LNCAP (cell line): ENCODE data around the gene NOXO1.

Source experiments
- CTCF ChIP-seq: fragments of 450-650 bp; IDR thresholded peaks from 2 replicates; pipeline ENCODE4 v1.5.1; 2017; ENCODE audit warnings: mild to moderate bottlenecking

The NOXO1 gene

GRCh38 chr16:1990101-1990350 is 8.8 kb upstream of the NOXO1 start:
- TF ChIP-seq CTCF = no peak

- no peak for TF ChIP-seq CTCF
Measured at GRCh38 chr16:1989209-1990100, 8.2 kb upstream of the NOXO1 start, which contains the start of gene SYNGR3. Gene SYNGR3, plus strand, starts transcription at chr16:1989970. Its CDS starts 133 bp downstream, at chr16:1990103.

- TF ChIP-seq CTCF = no peak
Measured at GRCh38 chr16:1987198-1987597, 5.9 kb upstream of the NOXO1 start.

- TF ChIP-seq CTCF = no peak
Measured at GRCh38 chr16:1985466-1986150, 4.3 kb upstream of the NOXO1 start.

GRCh38 chr16:1984347-1985225 is 3.3 kb upstream of the NOXO1 start:
- TF ChIP-seq CTCF = no peak

GRCh38 chr16:1983544-1984346 is 2.5 kb upstream of the NOXO1 start, which contains the start of gene GFER:
Gene GFER, plus strand, starts transcription at chr16:1984193. Its CDS starts 26 bp downstream, at chr16:1984219.
- peak; percentile 52 for TF ChIP-seq CTCF
